H9 (cell line): Measurements from ENCODE around the gene UPF1. TPM values are rescaled to one million over a fixed set of nuclear protein-coding genes. Genes with fewer than 3 reads are reported as not detected.

ENCODE experiments used
- DNase-seq: peaks from one replicate; pipeline ENCODE4 v3.0.0-alpha.2; 2017
- H2AFZ ChIP-seq: one replicate; pipeline ENCODE4 v1.6.1; 2013; ENCODE audit warnings: mild to moderate bottlenecking, low read length, control low read depth, moderate library complexity
- H2AK5ac ChIP-seq: 2 replicates; pipeline ENCODE4 v1.6.1; 2013; ENCODE audit warnings: low read length, control low read depth, mixed read lengths; ENCODE audit not compliant: insufficient read length
- H2BK120ac ChIP-seq: one replicate; pipeline ENCODE4 v1.6.1; 2013; ENCODE audit warnings: low read depth, mild to moderate bottlenecking, low read length, control low read depth, inconsistent platforms; ENCODE audit not compliant: poor library complexity, severe bottlenecking
- H2BK12ac ChIP-seq: 2 replicates; pipeline ENCODE4 v1.6.1; 2013; ENCODE audit warnings: low read length, control low read depth, mixed read lengths, low read depth; ENCODE audit not compliant: insufficient read length
- H2BK15ac ChIP-seq: 2 replicates; pipeline ENCODE4 v1.6.1; 2013; ENCODE audit warnings: low read depth, low read length, control low read depth
- H2BK20ac ChIP-seq: one replicate; pipeline ENCODE4 v1.6.1; 2013; ENCODE audit warnings: low read depth, mild to moderate bottlenecking, low read length, control low read depth, inconsistent platforms; ENCODE audit not compliant: poor library complexity, severe bottlenecking
- H2BK5ac ChIP-seq: 2 replicates; pipeline ENCODE4 v1.6.1; 2013; ENCODE audit warnings: low read length, control low read depth, mixed read lengths; ENCODE audit not compliant: insufficient read length
- H3K14ac ChIP-seq: 2 replicates; pipeline ENCODE4 v1.6.1; 2013; ENCODE audit warnings: low read length, control low read depth; ENCODE audit not compliant: insufficient read depth
- H3K18ac ChIP-seq: 2 replicates; pipeline ENCODE4 v1.6.1; 2013; ENCODE audit warnings: low read depth, mild to moderate bottlenecking, mixed read lengths, low read length, control low read depth; ENCODE audit not compliant: insufficient read length
- H3K23ac ChIP-seq: 2 replicates; pipeline ENCODE4 v1.6.1; 2013; ENCODE audit warnings: low read length, control low read depth, mixed read lengths, low read depth; ENCODE audit not compliant: insufficient read length
- H3K23me2 ChIP-seq: 2 replicates; pipeline ENCODE4 v1.6.1; 2013; ENCODE audit warnings: low read depth, mild to moderate bottlenecking, mixed read lengths, low read length, control low read depth; ENCODE audit not compliant: insufficient read length, poor library complexity, severe bottlenecking
- H3K27ac ChIP-seq: 2 replicates; pipeline ENCODE4 v1.5.1; 2013; ENCODE audit warnings: low read length, control low read depth, mixed read lengths, low read depth; ENCODE audit not compliant: insufficient read length
- H3K27me3 ChIP-seq: 2 replicates; pipeline ENCODE4 v1.6.1; 2013; ENCODE audit warnings: low read length, control low read depth, inconsistent platforms; ENCODE audit not compliant: insufficient read depth
- H3K4ac ChIP-seq: 2 replicates; pipeline ENCODE4 v1.6.1; 2013; ENCODE audit warnings: low read depth, mild to moderate bottlenecking, control low read depth, inconsistent platforms, low read length, moderate library complexity
- H3K4me1 ChIP-seq: 2 replicates; pipeline ENCODE4 v1.6.1; 2013; ENCODE audit warnings: low read length, control low read depth, inconsistent platforms; ENCODE audit not compliant: insufficient read depth
- H3K4me2 ChIP-seq: 2 replicates; pipeline ENCODE4 v1.6.1; 2013; ENCODE audit warnings: low read length, control low read depth, mixed read lengths; ENCODE audit not compliant: insufficient read length, insufficient read depth
- H3K56ac ChIP-seq: 2 replicates; pipeline ENCODE4 v1.6.1; 2013; ENCODE audit warnings: low read depth, mild to moderate bottlenecking, mixed read lengths, low read length, control low read depth; ENCODE audit not compliant: insufficient read length
- H3K79me1 ChIP-seq: 2 replicates; pipeline ENCODE4 v1.6.1; 2013; ENCODE audit warnings: low read depth, mild to moderate bottlenecking, moderate library complexity, low read length, control low read depth, inconsistent platforms; ENCODE audit not compliant: insufficient read depth, poor library complexity, severe bottlenecking
- H3K79me2 ChIP-seq: 2 replicates; pipeline ENCODE4 v1.6.1; 2013; ENCODE audit warnings: low read length, control low read depth, inconsistent platforms; ENCODE audit not compliant: insufficient read depth
- H3K9ac ChIP-seq: 2 replicates; pipeline ENCODE4 v1.6.1; 2013; ENCODE audit warnings: low read length, control low read depth, mixed read lengths; ENCODE audit not compliant: insufficient read length; ENCODE audit errors: extremely low read depth
- H3K9me3 ChIP-seq: one replicate; pipeline ENCODE4 v1.6.1; 2013; ENCODE audit warnings: low read depth, low read length, inconsistent platforms; ENCODE audit not compliant: control insufficient read depth
- H3T11ph ChIP-seq: one replicate; pipeline ENCODE4 v1.6.1; 2013; ENCODE audit warnings: mild to moderate bottlenecking, low read length, control low read depth, inconsistent platforms
- H4K20me1 ChIP-seq: one replicate; pipeline ENCODE4 v1.6.1; 2013; ENCODE audit not compliant: control insufficient read depth, insufficient read length, insufficient read depth
- H4K5ac ChIP-seq: 2 replicates; pipeline ENCODE4 v1.6.1; 2013; ENCODE audit warnings: low read depth, mild to moderate bottlenecking, mixed read lengths, low read length, control low read depth; ENCODE audit not compliant: insufficient read length
- H4K8ac ChIP-seq: replicated peaks from 2 replicates; pipeline ENCODE4 v1.6.1; 2013; ENCODE audit warnings: low read length, control low read depth, mixed read lengths, low read depth; ENCODE audit not compliant: insufficient read length
- H4K91ac ChIP-seq: 2 replicates; pipeline ENCODE4 v1.6.1; 2013; ENCODE audit warnings: low read depth, mild to moderate bottlenecking, moderate library complexity, mixed read lengths, low read length, control low read depth; ENCODE audit not compliant: insufficient read length
- H3K27ac Mint-ChIP-seq, 3 experiments: 2 replicates in 2 of 3; 3 replicates in 1 of 3; pipeline ENCODE4 v1.8.0; 2020 to 2021; ENCODE audit warnings: mixed read lengths in 3 of 3, mild to moderate bottlenecking in 1 of 3, moderate library complexity in 1 of 3
- H3K27me3 Mint-ChIP-seq: 2 replicates; pipeline ENCODE4 v1.8.0; 2021; ENCODE audit warnings: low read depth, mild to moderate bottlenecking, moderate library complexity, mixed read lengths
- H3K36me3 Mint-ChIP-seq, 3 experiments: 2 replicates in 2 of 3; 3 replicates in 1 of 3; pipeline ENCODE4 v1.8.0; 2020 to 2021; ENCODE audit warnings: low read depth in 3 of 3, mixed read lengths in 3 of 3; ENCODE audit not compliant: insufficient read depth in 1 of 3
- H3K4me1 Mint-ChIP-seq, 2 experiments: 2 replicates each; pipeline ENCODE4 v1.8.0; 2020; ENCODE audit warnings: mixed read lengths in 2 of 2
- H3K4me3 Mint-ChIP-seq, 2 experiments: 2 replicates in 1 of 2; 3 replicates in 1 of 2; pipeline ENCODE4 v1.8.0; 2020 to 2021; ENCODE audit warnings: mild to moderate bottlenecking in 2 of 2, mixed read lengths in 2 of 2, moderate library complexity in 1 of 2
- H3K9me3 Mint-ChIP-seq, 2 experiments: 2 replicates in 1 of 2; 3 replicates in 1 of 2; pipeline ENCODE4 v1.8.0; 2020; ENCODE audit warnings: mild to moderate bottlenecking in 2 of 2, mixed read lengths in 2 of 2, moderate library complexity in 1 of 2
- WGBS: extraction: QIAGEN DNeasy Blood & Tissue Kit; methylation state at CpG from one replicate; pipeline ENCODE4 v1.1.7; 2013; ENCODE audit warnings: missing lambda C conversion rate, low lambda C conversion rate, mixed read lengths; ENCODE audit not compliant: insufficient read length; ENCODE audit errors: extremely low coverage; 5-methylcytosine and 5-hydroxymethylcytosine counted together
- total RNA-seq: library from RNA; stranded (reverse); gene quantifications from 2 replicates; pipeline ENCODE4 v1.2.1, GENCODE V29; 2021
- TF ChIP-seq, protein P1 (sequence below): fragments of 200-600 bp; sonication (generic); conservative IDR thresholded peaks from 3 replicates; pipeline ENCODE4 v1.8.0; 2021; ENCODE audit warnings: antibody characterized with exemption, mild to moderate bottlenecking

Gene UPF1
- total RNA-seq, 1 experiment from 2014 or later = 85.4 TPM

DNA sequence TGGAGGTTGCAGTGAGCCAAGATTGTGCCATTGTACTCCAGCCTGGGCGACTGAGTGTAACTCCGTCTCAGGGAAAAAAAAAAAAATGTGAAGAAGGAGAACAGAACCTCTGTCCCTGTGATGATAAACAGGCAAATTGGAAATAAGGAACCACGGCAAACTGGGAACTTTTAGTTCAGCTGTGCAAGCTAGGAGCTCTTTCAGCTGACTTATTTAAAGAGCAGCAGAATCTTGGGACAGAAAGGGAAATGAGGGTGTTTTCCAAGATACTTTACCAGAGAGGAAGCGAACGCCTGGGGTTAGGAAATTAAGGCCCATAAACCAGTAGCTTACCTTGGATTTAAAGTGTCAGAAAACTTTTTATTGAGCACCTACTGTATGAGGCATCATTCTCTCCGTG is 3.0 kb upstream of the UPF1 start:
- Histone ChIP-seq H3K56ac (no peak overlapping the region), H2AK5ac (no peak overlapping the region), H4K20me1 (no peaks in the 10 kb centered on the region), H3K4me2 (no peak overlapping the region), H3K14ac (no peak overlapping the region), H2BK12ac (no peak overlapping the region), H3T11ph (no peak overlapping the region), H3K27ac (no peak overlapping the region), H3K4me1 (no peaks in the 10 kb centered on the region), H3K27me3 (peaks cover 3% of the 10 kb centered on the region; the same call in 1 of the 2 replicates), H3K9me3 (no peaks in the 10 kb centered on the region), H3K9ac (no peak overlapping the region), H4K91ac (no peak overlapping the region), H4K5ac (no peak overlapping the region), H3K23me2 (peaks cover 8% of the 10 kb centered on the region), H2BK20ac (no peak overlapping the region), H3K18ac (no peak overlapping the region), H3K79me2 (peaks cover 10% of the 10 kb centered on the region; the same call in 1 of the 2 replicates), H4K8ac (no peak overlapping the region), H2BK120ac (no peak overlapping the region), H2BK5ac (no peak overlapping the region), H3K4ac (no peak overlapping the region), H3K23ac (no peak overlapping the region), H3K79me1 (no peaks in the 10 kb centered on the region), H2AFZ (no peak overlapping the region), H2BK15ac (no peak overlapping the region)
- Mint-ChIP-seq H3K27me3 (peaks cover 57% of the 10 kb centered on the region), H3K4me3 (no peak overlapping the region), H3K36me3 (peaks cover 0 to 8% (median 6%) of the 10 kb centered on the region in 3 experiments; a peak in 5 of 7 replicates), H3K27ac (no peak overlapping the region), H3K4me1 (peaks cover 8 to 11% of the 10 kb centered on the region in 2 experiments), H3K9me3 (peaks cover 13% of the 10 kb centered on the region in 2 experiments)
- no peak for DNase-seq
- no CpG with 5 or more reads among the region's 6 CpGs for WGBS
- TF ChIP-seq, protein P1, sequence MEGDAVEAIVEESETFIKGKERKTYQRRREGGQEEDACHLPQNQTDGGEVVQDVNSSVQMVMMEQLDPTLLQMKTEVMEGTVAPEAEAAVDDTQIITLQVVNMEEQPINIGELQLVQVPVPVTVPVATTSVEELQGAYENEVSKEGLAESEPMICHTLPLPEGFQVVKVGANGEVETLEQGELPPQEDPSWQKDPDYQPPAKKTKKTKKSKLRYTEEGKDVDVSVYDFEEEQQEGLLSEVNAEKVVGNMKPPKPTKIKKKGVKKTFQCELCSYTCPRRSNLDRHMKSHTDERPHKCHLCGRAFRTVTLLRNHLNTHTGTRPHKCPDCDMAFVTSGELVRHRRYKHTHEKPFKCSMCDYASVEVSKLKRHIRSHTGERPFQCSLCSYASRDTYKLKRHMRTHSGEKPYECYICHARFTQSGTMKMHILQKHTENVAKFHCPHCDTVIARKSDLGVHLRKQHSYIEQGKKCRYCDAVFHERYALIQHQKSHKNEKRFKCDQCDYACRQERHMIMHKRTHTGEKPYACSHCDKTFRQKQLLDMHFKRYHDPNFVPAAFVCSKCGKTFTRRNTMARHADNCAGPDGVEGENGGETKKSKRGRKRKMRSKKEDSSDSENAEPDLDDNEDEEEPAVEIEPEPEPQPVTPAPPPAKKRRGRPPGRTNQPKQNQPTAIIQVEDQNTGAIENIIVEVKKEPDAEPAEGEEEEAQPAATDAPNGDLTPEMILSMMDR = no peak
